HG03571 (cell line): ENCODE data around the gene C1orf74.

ENCODE experiments used
- ATAC-seq: cut with Tn5 transposase; IDR thresholded peaks from one replicate; pipeline ENCODE4 v1.9.1; 2021; ENCODE audit not compliant: unreplicated experiment

C1orf74 gene

DNA sequence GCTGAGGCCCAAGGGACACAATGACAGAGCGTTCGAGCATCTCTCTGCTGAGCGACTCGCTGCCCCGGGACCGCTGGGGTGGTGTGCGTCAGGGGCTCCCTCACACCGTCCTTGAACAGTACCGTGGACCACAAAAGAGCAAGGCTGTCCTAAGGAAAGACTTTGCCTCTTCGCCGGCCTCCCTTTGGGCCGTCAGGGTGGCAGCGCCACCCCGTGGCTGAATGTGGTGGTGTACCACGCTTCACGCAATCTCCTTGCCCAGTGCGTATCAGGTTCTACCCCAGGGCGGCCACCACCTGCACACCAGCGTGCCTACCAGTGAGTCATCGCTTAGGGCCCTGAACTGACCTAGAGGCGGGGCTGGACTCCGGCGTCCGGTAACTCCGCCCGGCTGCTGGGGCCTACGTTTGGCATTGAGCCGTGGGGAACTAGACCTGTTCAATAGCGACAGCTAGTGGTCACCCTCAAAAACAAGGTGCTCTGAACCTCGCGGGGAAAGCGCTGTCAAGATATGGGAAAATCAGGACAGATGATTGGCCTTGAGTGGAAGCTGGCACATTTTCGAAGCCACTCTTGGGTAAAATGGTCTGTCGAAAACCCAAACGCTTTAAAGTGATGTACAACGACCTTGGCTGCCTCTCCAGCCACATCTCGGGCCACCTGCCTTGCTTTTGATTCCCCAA, 36.6 kb downstream of the C1orf74 start:
- ATAC-seq, result peak; percentile 83

DNA sequence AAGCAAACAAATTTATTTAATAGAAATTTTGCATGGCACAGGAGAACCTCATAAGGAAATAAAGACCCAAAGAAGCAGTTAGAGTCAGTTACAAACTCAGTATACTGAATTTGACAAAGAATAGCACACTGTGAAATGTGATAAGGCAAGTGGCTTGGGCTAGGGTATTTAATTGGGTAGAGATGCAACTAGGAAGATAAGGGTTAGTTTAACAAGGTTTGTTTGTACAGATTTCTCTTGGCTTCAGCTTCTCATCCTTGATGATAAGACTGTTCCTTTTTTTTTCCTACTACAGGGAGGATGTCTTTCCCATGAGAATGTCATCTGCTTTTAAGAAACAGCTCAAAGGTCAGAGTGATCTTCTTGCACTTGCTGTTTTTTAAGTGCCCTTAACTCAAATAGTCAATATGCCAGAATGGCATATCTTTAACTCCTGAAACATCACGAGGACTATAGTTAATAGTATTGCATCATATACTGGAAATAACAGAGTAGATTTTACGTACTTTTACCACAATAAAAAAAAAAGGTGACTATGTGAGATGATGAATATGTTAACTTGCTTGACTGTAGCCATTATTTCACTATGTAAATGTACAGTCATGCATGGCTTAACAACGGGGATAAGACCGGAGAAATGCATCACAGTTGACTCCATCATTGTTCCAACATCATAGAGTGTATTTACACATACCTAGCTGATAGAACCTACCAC, 37.8 kb downstream of the C1orf74 start:
- no peak for ATAC-seq

DNA sequence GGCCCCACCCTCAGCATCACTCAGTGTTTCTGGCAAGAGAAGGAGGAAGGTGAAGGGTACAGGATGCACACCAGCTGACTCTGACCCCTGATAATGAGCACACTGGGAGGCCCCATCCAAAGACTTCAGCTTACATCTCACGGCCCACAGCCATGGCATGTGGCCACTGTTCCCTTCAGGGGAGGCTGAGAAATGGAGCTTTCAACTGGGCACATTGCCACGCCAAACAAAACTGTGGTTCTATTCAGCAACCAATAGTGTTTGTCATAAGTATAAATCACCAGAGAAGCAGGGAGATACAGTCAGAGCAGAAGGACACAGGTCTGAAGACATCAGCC, 41.2 kb downstream of the C1orf74 start:
- no peak for ATAC-seq

DNA sequence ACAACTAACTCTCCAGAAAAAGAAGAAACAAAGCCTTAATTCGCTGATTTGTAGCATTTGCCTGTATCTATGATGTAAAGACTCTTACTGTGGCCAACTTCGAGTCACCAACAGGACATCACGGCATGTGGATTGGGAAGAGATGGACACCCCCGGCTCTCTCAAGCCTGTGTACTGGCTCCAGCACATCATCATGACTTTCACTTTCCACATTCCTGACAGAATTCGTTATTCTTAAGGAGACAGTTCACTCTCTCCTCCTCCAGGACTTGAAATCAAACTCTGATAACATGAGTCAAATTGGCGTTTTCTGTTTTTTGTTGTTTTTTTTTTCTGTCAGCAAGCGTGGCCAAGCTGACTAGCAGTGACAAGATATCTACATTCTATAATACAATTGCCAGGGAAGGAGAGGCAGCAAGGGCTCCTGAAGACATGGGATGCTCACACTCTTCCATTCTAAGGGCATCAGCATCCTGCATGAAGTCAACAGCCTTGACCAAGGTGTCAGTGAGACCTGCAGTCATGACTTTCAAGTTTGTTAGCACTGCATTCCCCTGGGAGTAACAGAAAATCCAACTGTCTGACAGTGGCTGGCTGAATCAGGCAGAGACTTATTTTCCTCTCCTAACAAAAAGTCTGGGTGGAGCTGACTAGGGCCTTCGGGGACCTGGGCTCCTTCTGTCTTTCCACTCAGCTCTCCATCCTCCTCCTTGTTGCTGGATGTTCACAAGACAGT, 41.8 kb downstream of the C1orf74 start:
- ATAC-seq, result no peak

DNA sequence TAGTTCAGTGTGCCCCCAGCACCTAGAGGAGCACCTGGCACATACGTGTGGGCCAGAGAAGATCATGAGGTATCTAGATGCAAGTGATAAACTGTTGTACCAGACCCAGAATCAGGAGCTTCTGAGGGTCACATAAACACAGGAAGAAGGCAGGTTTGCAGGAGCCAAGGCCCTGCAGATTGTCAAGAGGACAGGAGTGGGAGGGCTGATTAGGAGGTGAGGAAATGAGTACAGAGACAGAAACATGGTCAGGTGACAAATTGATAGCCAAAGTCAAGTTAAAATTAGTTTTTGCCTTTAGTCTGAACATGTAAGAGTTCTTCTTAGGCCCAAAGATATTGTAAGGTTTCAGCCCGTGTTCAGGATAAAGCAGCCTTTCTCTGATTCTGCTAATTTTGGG, 42.5 kb downstream of the C1orf74 start:
- no peak for ATAC-seq

DNA sequence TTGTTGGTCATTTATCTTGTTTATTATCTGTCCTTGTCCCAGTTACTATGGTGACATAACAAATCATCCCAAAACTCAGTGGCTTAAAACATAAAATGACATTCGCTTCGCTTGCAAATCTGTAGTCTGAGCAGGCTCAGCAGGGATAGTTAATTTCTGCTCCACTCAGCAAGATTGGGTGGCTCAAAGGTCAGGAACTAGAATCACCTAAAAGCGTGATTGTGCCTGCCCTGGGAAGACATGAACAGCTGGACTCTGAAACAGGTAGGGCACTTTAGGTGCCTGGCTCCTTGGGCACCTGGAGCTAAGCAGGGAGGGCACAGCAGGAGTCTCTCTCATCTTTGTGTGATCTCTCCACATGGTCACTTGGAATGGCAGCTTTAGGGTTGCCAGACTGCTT, 43.2 kb downstream of the C1orf74 start:
- ATAC-seq, result no peak

DNA sequence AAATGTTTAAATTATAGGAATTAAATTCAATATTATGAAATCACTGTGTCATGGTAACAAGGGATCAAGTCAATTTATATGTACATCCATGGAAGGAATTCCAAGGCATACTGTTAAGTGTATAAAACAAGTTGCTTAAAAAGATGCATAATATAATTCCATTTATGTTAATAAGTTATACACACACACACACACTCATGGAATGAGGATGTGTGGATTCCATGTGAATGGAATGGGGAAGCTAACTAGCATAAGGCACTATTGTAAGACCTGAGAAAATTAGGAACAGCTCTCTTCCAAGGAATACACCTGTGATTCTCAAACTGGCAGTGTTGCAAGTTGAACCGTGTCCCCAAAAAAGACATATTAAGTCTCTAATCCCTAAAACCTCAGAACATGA, 46.1 kb downstream of the C1orf74 start:
- ATAC-seq, result no peak

DNA sequence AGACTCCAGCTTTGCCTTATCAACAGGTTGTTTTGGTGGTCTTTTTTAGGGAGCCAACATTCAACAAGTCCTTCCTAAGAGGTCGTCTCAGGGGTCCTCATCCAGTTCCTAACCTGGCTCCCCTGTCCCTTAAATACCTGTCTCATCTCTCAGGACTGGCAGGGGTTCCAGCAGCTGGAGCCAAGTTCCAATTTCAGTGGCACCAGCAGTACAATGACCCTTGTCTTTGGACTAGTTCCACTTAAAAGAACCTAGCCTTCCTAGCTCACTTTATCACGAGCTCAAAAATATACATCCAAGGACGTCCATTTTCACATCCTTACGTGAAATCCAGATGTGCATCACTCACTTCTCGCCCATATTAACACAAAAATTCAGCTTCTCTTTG, 47.2 kb downstream of the C1orf74 start:
- no peak for ATAC-seq

DNA sequence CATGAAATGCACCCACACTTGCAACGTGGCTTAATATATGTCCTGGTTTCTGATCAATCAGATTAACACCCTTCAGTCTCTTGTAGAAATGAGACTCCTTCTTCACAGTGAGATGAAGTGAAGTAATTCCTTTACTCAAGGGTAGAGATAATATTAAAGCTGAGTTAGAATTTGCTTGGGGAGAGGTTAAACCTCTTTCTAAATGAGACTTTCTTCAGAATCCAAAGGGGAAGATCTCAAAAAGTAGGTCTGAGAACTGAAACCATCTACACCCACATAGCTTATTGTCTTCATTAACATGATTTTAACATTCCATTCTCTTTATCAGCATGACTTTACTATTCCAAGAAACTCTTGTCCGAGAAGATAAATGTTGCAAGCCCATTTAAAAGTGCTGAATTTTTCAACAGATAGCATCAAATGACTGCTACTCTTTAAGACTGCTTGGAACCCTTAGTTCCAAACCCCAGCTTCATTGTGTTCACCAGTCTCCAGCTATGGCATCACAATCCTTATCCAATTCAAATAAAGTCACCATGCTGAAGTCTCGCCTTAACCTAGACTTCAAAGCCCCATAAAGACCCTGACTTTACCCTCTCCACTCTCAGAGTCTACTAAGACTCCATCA, 47.8 kb downstream of the C1orf74 start:
- ATAC-seq, result no peak

DNA sequence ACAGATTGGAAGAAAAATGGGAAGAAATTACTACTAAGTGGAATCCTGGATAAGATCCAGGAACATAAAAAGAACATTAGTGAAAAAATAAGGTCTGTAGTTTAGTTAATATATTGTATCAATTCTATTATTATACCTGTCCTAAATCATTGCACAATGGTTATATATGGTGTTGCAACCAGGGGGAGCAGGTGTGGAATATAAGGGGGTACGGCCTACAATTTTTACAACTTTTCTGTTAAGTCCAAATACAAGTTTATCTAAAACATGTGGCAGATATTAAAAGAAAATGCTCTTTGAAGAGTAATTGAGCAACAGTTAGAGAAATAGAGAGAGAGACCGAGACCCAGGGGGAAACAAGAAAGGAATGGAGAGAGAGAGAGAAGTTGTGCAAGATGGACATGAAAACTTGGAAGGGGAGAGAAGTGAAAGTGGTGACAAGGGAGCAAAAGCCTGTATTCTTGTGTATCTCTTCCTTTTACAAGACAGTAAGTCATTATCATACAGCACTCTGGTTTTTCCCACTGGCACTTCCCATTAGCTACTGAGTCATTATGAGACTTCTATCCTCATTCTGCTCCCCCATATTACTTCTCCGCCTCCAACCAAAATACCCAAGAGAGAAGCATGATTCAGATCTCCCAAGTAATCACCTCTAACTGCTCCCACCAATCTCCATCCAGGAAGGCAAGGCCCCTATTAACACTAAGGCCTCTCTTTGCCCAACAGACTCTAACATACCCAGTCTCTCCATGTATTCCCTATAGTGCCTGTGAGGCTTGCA, 50.8 kb downstream of the C1orf74 start:
- no peak for ATAC-seq

DNA sequence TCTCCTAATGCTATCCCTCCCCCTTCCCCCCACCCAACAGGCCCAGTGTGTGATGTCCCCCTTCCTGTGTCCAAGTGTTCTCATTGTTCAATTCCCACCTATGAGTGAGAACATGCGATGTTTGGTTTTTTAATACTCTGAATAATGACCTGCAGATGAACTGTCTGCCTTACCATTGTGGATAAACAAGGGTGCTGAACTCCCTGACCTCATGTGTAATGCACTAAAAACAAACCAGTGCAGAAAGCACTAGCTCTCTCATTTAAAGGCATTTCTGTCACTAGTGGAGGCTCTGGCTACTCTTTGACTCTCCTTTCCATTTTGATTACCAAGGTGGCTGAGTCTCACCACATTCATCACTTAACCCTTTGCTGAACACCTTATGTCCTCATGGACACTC, 51.6 kb downstream of the C1orf74 start:
- ATAC-seq, result no peak

DNA sequence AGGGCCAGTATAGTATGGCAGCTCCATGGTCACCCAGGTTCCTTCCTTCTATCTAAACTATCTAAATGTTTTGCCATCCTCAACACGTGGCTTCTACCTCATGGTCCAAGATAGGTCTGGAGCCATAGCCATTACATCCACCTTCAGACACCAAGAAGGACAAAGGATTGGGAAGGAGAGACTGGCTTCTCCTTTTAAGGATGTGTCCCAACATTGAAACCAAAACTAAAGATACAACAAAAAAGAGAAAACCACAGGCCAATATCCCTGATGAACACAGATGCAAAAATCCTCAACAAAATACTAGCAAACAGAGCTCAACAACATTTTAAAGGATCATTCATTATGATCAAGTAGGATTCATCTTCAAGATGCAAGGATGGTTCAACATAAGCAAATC, 54.9 kb downstream of the C1orf74 start:
- ATAC-seq, result no peak
